H9 (cell line): ENCODE data around the gene DNM1. TPM values are rescaled to one million over a fixed set of nuclear protein-coding genes. Genes with fewer than 3 reads are reported as not detected.

Experiments used
- DNase-seq: peaks from one replicate; pipeline ENCODE4 v3.0.0-alpha.2; 2017
- H2AFZ ChIP-seq: one replicate; pipeline ENCODE4 v1.6.1; 2013; ENCODE audit warnings: mild to moderate bottlenecking, low read length, control low read depth, moderate library complexity
- H2AK5ac ChIP-seq: 2 replicates; pipeline ENCODE4 v1.6.1; 2013; ENCODE audit warnings: low read length, control low read depth, mixed read lengths; ENCODE audit not compliant: insufficient read length
- H2BK120ac ChIP-seq: one replicate; pipeline ENCODE4 v1.6.1; 2013; ENCODE audit warnings: low read depth, mild to moderate bottlenecking, low read length, control low read depth, inconsistent platforms; ENCODE audit not compliant: poor library complexity, severe bottlenecking
- H2BK12ac ChIP-seq: 2 replicates; pipeline ENCODE4 v1.6.1; 2013; ENCODE audit warnings: low read length, control low read depth, mixed read lengths, low read depth; ENCODE audit not compliant: insufficient read length
- H2BK15ac ChIP-seq: 2 replicates; pipeline ENCODE4 v1.6.1; 2013; ENCODE audit warnings: low read depth, low read length, control low read depth
- H2BK20ac ChIP-seq: one replicate; pipeline ENCODE4 v1.6.1; 2013; ENCODE audit warnings: low read depth, mild to moderate bottlenecking, low read length, control low read depth, inconsistent platforms; ENCODE audit not compliant: poor library complexity, severe bottlenecking
- H2BK5ac ChIP-seq: 2 replicates; pipeline ENCODE4 v1.6.1; 2013; ENCODE audit warnings: low read length, control low read depth, mixed read lengths; ENCODE audit not compliant: insufficient read length
- H3K14ac ChIP-seq: 2 replicates; pipeline ENCODE4 v1.6.1; 2013; ENCODE audit warnings: low read length, control low read depth; ENCODE audit not compliant: insufficient read depth
- H3K18ac ChIP-seq: 2 replicates; pipeline ENCODE4 v1.6.1; 2013; ENCODE audit warnings: low read depth, mild to moderate bottlenecking, mixed read lengths, low read length, control low read depth; ENCODE audit not compliant: insufficient read length
- H3K23ac ChIP-seq: 2 replicates; pipeline ENCODE4 v1.6.1; 2013; ENCODE audit warnings: low read length, control low read depth, mixed read lengths, low read depth; ENCODE audit not compliant: insufficient read length
- H3K23me2 ChIP-seq: 2 replicates; pipeline ENCODE4 v1.6.1; 2013; ENCODE audit warnings: low read depth, mild to moderate bottlenecking, mixed read lengths, low read length, control low read depth; ENCODE audit not compliant: insufficient read length, poor library complexity, severe bottlenecking
- H3K27ac ChIP-seq: 2 replicates; pipeline ENCODE4 v1.5.1; 2013; ENCODE audit warnings: low read length, control low read depth, mixed read lengths, low read depth; ENCODE audit not compliant: insufficient read length
- H3K27me3 ChIP-seq: 2 replicates; pipeline ENCODE4 v1.6.1; 2013; ENCODE audit warnings: low read length, control low read depth, inconsistent platforms; ENCODE audit not compliant: insufficient read depth
- H3K4ac ChIP-seq: 2 replicates; pipeline ENCODE4 v1.6.1; 2013; ENCODE audit warnings: low read depth, mild to moderate bottlenecking, control low read depth, inconsistent platforms, low read length, moderate library complexity
- H3K4me1 ChIP-seq: 2 replicates; pipeline ENCODE4 v1.6.1; 2013; ENCODE audit warnings: low read length, control low read depth, inconsistent platforms; ENCODE audit not compliant: insufficient read depth
- H3K4me2 ChIP-seq: 2 replicates; pipeline ENCODE4 v1.6.1; 2013; ENCODE audit warnings: low read length, control low read depth, mixed read lengths; ENCODE audit not compliant: insufficient read length, insufficient read depth
- H3K56ac ChIP-seq: 2 replicates; pipeline ENCODE4 v1.6.1; 2013; ENCODE audit warnings: low read depth, mild to moderate bottlenecking, mixed read lengths, low read length, control low read depth; ENCODE audit not compliant: insufficient read length
- H3K79me1 ChIP-seq: 2 replicates; pipeline ENCODE4 v1.6.1; 2013; ENCODE audit warnings: low read depth, mild to moderate bottlenecking, moderate library complexity, low read length, control low read depth, inconsistent platforms; ENCODE audit not compliant: insufficient read depth, poor library complexity, severe bottlenecking
- H3K79me2 ChIP-seq: 2 replicates; pipeline ENCODE4 v1.6.1; 2013; ENCODE audit warnings: low read length, control low read depth, inconsistent platforms; ENCODE audit not compliant: insufficient read depth
- H3K9ac ChIP-seq: 2 replicates; pipeline ENCODE4 v1.6.1; 2013; ENCODE audit warnings: low read length, control low read depth, mixed read lengths; ENCODE audit not compliant: insufficient read length; ENCODE audit errors: extremely low read depth
- H3K9me3 ChIP-seq: one replicate; pipeline ENCODE4 v1.6.1; 2013; ENCODE audit warnings: low read depth, low read length, inconsistent platforms; ENCODE audit not compliant: control insufficient read depth
- H3T11ph ChIP-seq: one replicate; pipeline ENCODE4 v1.6.1; 2013; ENCODE audit warnings: mild to moderate bottlenecking, low read length, control low read depth, inconsistent platforms
- H4K20me1 ChIP-seq: one replicate; pipeline ENCODE4 v1.6.1; 2013; ENCODE audit not compliant: control insufficient read depth, insufficient read length, insufficient read depth
- H4K5ac ChIP-seq: 2 replicates; pipeline ENCODE4 v1.6.1; 2013; ENCODE audit warnings: low read depth, mild to moderate bottlenecking, mixed read lengths, low read length, control low read depth; ENCODE audit not compliant: insufficient read length
- H4K8ac ChIP-seq: replicated peaks from 2 replicates; pipeline ENCODE4 v1.6.1; 2013; ENCODE audit warnings: low read length, control low read depth, mixed read lengths, low read depth; ENCODE audit not compliant: insufficient read length
- H4K91ac ChIP-seq: 2 replicates; pipeline ENCODE4 v1.6.1; 2013; ENCODE audit warnings: low read depth, mild to moderate bottlenecking, moderate library complexity, mixed read lengths, low read length, control low read depth; ENCODE audit not compliant: insufficient read length
- H3K27ac Mint-ChIP-seq, 3 experiments: 2 replicates in 2 of 3; 3 replicates in 1 of 3; pipeline ENCODE4 v1.8.0; 2020 to 2021; ENCODE audit warnings: mixed read lengths in 3 of 3, mild to moderate bottlenecking in 1 of 3, moderate library complexity in 1 of 3
- H3K27me3 Mint-ChIP-seq: 2 replicates; pipeline ENCODE4 v1.8.0; 2021; ENCODE audit warnings: low read depth, mild to moderate bottlenecking, moderate library complexity, mixed read lengths
- H3K36me3 Mint-ChIP-seq, 3 experiments: 2 replicates in 2 of 3; 3 replicates in 1 of 3; pipeline ENCODE4 v1.8.0; 2020 to 2021; ENCODE audit warnings: low read depth in 3 of 3, mixed read lengths in 3 of 3; ENCODE audit not compliant: insufficient read depth in 1 of 3
- H3K4me1 Mint-ChIP-seq, 2 experiments: 2 replicates each; pipeline ENCODE4 v1.8.0; 2020; ENCODE audit warnings: mixed read lengths in 2 of 2
- H3K4me3 Mint-ChIP-seq, 2 experiments: 2 replicates in 1 of 2; 3 replicates in 1 of 2; pipeline ENCODE4 v1.8.0; 2020 to 2021; ENCODE audit warnings: mild to moderate bottlenecking in 2 of 2, mixed read lengths in 2 of 2, moderate library complexity in 1 of 2
- H3K9me3 Mint-ChIP-seq, 2 experiments: 2 replicates in 1 of 2; 3 replicates in 1 of 2; pipeline ENCODE4 v1.8.0; 2020; ENCODE audit warnings: mild to moderate bottlenecking in 2 of 2, mixed read lengths in 2 of 2, moderate library complexity in 1 of 2
- CTCF ChIP-seq: fragments of 200-600 bp; sonication (generic); conservative IDR thresholded peaks from 3 replicates; pipeline ENCODE4 v1.8.0; 2021; ENCODE audit warnings: antibody characterized with exemption, mild to moderate bottlenecking
- WGBS: extraction: QIAGEN DNeasy Blood & Tissue Kit; methylation state at CpG from one replicate; pipeline ENCODE4 v1.1.7; 2013; ENCODE audit warnings: missing lambda C conversion rate, low lambda C conversion rate, mixed read lengths; ENCODE audit not compliant: insufficient read length; ENCODE audit errors: extremely low coverage; 5-methylcytosine and 5-hydroxymethylcytosine counted together
- total RNA-seq: library from RNA; stranded (reverse); gene quantifications from 2 replicates; pipeline ENCODE4 v1.2.1, GENCODE V29; 2021

The DNM1 gene
- total RNA-seq, 1 experiment from 2014 or later, result 58.0 TPM

GRCh38 chr9:128215491-128216409, 12.6 kb downstream of the DNM1 start:
- Histone ChIP-seq H2BK15ac (no peak overlapping the region), H3K79me2 (no peaks in the 10 kb centered on the region), H2AK5ac (no peak overlapping the region), H4K8ac (no peak overlapping the region), H3K14ac (no peak overlapping the region), H4K91ac (no peak overlapping the region), H3K23me2 (peaks cover 3% of the 10 kb centered on the region), H3K9ac (no peak overlapping the region), H3K9me3 (no peaks in the 10 kb centered on the region), H3K56ac (no peak overlapping the region), H3K18ac (no peak overlapping the region), H3K4ac (no peak overlapping the region), H3K27ac (no peak overlapping the region), H3K4me2 (no peak overlapping the region), H3K23ac (no peak overlapping the region), H2AFZ (no peak overlapping the region), H2BK5ac (no peak overlapping the region), H4K5ac (no peak overlapping the region), H2BK20ac (no peak overlapping the region), H2BK12ac (no peak overlapping the region), H3T11ph (no peak overlapping the region), H3K27me3 (no peaks in the 10 kb centered on the region), H3K79me1 (no peaks in the 10 kb centered on the region), H3K4me1 (no peaks in the 10 kb centered on the region), H2BK120ac (no peak overlapping the region), H4K20me1 (peaks cover 4% of the 10 kb centered on the region)
- no peak for DNase-seq
- Mint-ChIP-seq H3K36me3 (peaks cover 3 to 19% (median 16%) of the 10 kb centered on the region in 3 experiments; a peak in 6 of 7 replicates), H3K9me3 (no peaks in the 10 kb centered on the region), H3K27me3 (no peaks in the 10 kb centered on the region; the same call in 1 of the 2 replicates), H3K4me1 (peaks cover 14 to 15% of the 10 kb centered on the region in 2 experiments), H3K4me3 (no peak overlapping the region), H3K27ac (no peak overlapping the region; a peak in 1 of 7 replicates)
- no CpG with 5 or more reads among the region's 10 CpGs for WGBS
- no peak for TF ChIP-seq CTCF
